HepG2 (cell line): ENCODE data around the gene ATP8B4. TPM values are rescaled to one million over a fixed set of nuclear protein-coding genes. Genes with fewer than 3 reads are reported as not detected.

Experiments used
- EP300 ChIP-seq, 3 experiments: sonication (generic) in 1 of 3; formaldehyde crosslinking in 1 of 3; IDR thresholded peaks; 2 replicates each; pipeline versions ENCODE4 v1.5.1 to v1.6.1; 2011 to 2020; ENCODE audit warnings: low read depth in 2 of 3, low read length in 2 of 3, borderline replicate concordance in 1 of 3, improper control_type of control experiment in 1 of 3, mild to moderate bottlenecking in 1 of 3, missing genetic modification reagents in 1 of 3, moderate library complexity in 1 of 3
- ZFP41 ChIP-seq: sonication (generic); formaldehyde crosslinking; IDR thresholded peaks from 2 replicates; pipeline ENCODE4 v1.4.0; 2020; ENCODE audit warnings: mild to moderate bottlenecking, missing genetic modification reagents, borderline replicate concordance
- ZNF205 ChIP-seq: IDR thresholded peaks from 2 replicates; pipeline ENCODE4 v1.6.1; 2018; ENCODE audit warnings: missing biosample characterization, missing genetic modification reagents
- ZNF484 ChIP-seq: sonication (generic); formaldehyde crosslinking; IDR thresholded peaks from 2 replicates; pipeline ENCODE4 v1.5.1; 2020; ENCODE audit warnings: mild to moderate bottlenecking, low read depth, missing genetic modification reagents, borderline replicate concordance
- polyA plus RNA-seq, 8 experiments: library from polyadenylated mRNA; depleted of rRNA in 3 of 8; stranded (reverse) in 7 of 8; unstranded in 1 of 8; fragments of >200 nt; fragmentation: Illumina TruSeq in 4 of 8; extraction: Trizol in 4 of 8; gene quantifications; 2 replicates each; pipeline versions ENCODE4 v1.2.1 to v1.2.3, GENCODE V29; 2011 to 2016; ENCODE audit warnings: low read depth in 4 of 8, missing spikeins in 1 of 8, mixed read lengths in 1 of 8; ENCODE audit not compliant: insufficient read depth in 1 of 8
- total RNA-seq, 5 experiments: library from RNA; depleted of rRNA; stranded (reverse); fragments of >200 nt; fragmentation: Illumina TruSeq; extraction: Trizol; gene quantifications; 2 replicates each; pipeline ENCODE4 v1.2.3, GENCODE V29; 2016; ENCODE audit warnings: low read depth in 1 of 5
- TF ChIP-seq, protein P1 (sequence below): fragments of 450-650 bp; IDR thresholded peaks from 2 replicates; pipeline ENCODE4 v1.6.1; 2017; ENCODE audit warnings: mild to moderate bottlenecking
- TF ChIP-seq, protein P2 (sequence below): sonication (generic); formaldehyde crosslinking; IDR thresholded peaks from 2 replicates; pipeline ENCODE4 v1.8.0; 2022; ENCODE audit warnings: missing genetic modification reagents, mild to moderate bottlenecking, borderline replicate concordance
- TF ChIP-seq, protein P3 (sequence below): sonication (generic); formaldehyde crosslinking; IDR thresholded peaks from 2 replicates; pipeline ENCODE4 v1.9.0; 2021; ENCODE audit warnings: missing genetic modification reagents, mild to moderate bottlenecking, borderline replicate concordance

The ATP8B4 gene
- total and polyA plus RNA-seq, 2 of the 13 experiments (the other 11 are each of a cell fraction or from before 2014, with no cell fraction given): 0.24 to 0.69 TPM

DNA sequence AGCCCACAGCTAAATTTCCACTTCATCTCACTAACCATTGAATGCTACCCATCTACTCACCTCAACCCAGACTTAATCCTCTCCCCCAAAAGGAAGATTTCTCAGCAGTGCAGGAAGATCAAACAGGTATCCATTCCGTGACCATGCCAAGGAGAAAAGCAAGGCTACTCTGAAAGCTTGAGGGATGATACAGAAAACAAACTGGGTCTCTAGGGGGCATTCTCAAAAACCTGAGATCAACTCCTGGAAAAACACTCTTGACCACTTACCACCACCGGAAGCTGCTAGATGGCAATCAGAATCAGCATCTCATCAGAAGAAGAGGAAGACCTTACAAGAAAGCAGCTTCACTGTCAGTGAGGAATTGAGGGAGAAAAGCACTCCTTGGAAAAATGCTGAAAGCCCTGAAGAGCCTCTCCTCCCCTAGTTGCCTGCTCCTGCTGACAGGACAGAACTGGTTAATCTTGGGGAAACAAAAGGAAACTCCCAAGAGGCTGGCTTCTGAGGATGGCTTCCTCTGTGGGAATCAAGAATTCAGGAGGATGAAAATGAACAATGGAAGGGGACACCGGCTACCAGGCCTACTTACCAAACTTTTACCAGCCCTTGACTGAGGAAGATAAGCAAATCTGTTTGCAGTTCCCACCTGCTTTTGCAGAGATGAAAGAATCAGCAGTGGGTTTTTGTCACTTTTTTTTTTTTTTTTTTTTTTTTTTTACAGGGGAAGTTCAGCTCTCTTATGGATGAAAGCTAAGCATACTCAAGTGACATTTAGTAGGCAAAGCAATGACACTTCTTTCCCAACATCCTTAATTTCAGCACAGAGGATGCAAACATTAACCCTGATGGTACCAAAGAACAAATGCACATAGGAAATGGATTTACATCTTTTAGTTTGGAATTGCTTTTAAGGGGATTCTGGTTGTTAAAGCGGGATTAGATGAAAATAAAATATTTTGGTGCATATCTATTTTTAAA, at the start of gene ATP8B4 (continued):
- TF ChIP-seq, protein P1, sequence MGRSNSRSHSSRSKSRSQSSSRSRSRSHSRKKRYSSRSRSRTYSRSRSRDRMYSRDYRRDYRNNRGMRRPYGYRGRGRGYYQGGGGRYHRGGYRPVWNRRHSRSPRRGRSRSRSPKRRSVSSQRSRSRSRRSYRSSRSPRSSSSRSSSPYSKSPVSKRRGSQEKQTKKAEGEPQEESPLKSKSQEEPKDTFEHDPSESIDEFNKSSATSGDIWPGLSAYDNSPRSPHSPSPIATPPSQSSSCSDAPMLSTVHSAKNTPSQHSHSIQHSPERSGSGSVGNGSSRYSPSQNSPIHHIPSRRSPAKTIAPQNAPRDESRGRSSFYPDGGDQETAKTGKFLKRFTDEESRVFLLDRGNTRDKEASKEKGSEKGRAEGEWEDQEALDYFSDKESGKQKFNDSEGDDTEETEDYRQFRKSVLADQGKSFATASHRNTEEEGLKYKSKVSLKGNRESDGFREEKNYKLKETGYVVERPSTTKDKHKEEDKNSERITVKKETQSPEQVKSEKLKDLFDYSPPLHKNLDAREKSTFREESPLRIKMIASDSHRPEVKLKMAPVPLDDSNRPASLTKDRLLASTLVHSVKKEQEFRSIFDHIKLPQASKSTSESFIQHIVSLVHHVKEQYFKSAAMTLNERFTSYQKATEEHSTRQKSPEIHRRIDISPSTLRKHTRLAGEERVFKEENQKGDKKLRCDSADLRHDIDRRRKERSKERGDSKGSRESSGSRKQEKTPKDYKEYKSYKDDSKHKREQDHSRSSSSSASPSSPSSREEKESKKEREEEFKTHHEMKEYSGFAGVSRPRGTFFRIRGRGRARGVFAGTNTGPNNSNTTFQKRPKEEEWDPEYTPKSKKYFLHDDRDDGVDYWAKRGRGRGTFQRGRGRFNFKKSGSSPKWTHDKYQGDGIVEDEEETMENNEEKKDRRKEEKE: no peak
- TF ChIP-seq ZNF484 (no peak), ZFP41 (CRISPR knock-in tag) (no peak), ZNF205 (no peak), EP300 (IDR thresholded peaks at IDR 0.05; ENCODE audit: low read depth in 2 of 2, low read length in 2 of 2) (no peak), EP300 (CRISPR knock-in tag; IDR thresholded peaks at IDR 0.05; ENCODE audit: borderline replicate concordance) (no peak)
- TF ChIP-seq, protein P2, sequence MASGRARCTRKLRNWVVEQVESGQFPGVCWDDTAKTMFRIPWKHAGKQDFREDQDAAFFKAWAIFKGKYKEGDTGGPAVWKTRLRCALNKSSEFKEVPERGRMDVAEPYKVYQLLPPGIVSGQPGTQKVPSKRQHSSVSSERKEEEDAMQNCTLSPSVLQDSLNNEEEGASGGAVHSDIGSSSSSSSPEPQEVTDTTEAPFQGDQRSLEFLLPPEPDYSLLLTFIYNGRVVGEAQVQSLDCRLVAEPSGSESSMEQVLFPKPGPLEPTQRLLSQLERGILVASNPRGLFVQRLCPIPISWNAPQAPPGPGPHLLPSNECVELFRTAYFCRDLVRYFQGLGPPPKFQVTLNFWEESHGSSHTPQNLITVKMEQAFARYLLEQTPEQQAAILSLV (CRISPR knock-in tag): no peak
- TF ChIP-seq, protein P3, sequence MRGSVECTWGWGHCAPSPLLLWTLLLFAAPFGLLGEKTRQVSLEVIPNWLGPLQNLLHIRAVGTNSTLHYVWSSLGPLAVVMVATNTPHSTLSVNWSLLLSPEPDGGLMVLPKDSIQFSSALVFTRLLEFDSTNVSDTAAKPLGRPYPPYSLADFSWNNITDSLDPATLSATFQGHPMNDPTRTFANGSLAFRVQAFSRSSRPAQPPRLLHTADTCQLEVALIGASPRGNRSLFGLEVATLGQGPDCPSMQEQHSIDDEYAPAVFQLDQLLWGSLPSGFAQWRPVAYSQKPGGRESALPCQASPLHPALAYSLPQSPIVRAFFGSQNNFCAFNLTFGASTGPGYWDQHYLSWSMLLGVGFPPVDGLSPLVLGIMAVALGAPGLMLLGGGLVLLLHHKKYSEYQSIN (CRISPR knock-in tag): no peak
